Measurements from ENCODE around the gene UMPS. TPM values are rescaled to one million over a fixed set of nuclear protein-coding genes. Genes with fewer than 3 reads are reported as not detected.

UMPS gene
- polyA plus RNA-seq, 4 donors: 40.1 to 51.6 (median 44.7) TPM

- DNase-seq (ENCODE audit: low read depth in 4 of 4, low spot score in 3 of 4): no peak
Measured at GRCh38 chr3:124793054-124793739, 62.9 kb downstream of the UMPS start.

DNA sequence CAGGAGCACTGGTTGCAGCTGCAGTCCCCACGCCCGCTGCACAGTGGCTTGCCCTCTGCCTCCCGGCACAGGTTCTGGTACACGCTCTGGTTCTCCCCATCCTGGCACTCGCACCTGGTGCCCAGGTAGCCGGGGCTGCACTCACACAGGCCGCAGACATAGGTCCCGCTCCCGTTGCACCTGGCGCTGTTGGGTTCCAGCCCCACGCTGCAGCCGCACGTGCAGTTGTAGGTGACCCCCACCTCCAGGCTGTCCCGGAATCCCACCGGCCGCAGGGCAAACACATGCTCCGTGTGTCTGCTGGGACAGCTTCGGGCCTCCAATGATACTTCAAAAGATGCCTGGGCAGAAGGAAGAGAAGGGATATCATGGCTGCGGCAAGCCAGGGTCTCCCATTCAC, 66.2 kb downstream of the UMPS start:
- DNase-seq (ENCODE audit: low read depth in 4 of 4, low spot score in 3 of 4): no peak

DNA sequence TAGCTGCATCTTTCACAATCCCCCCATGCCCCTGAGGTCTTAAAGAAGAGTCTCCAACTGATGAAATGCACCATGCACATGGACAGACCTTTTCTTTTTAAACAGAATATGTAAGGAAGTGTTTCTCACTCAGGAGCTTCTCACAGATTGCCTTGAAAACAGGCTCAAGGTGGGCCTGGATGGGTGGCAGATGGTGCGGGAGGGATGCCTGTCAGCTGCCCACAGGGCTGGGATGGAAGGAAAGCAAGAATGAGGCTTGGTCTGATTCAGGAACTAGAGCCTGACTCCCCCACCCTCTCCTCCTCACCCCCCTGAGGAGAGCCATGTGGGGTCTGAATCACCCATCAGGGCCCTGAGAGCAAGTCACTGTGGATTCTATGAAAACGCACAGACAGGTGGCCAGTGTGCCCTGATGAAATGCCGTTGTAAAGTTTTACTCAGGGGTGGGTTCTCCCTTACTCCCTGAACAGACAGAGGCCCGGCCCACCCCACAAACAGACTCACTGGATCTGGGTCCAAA, 67.2 kb downstream of the UMPS start:
- DNase-seq (ENCODE audit: low read depth in 4 of 4, low spot score in 3 of 4): no peak

Other genes with a start within 250 kb of the UMPS start
- gene ITGB5, start 156.9 kb downstream of the UMPS start, polyA plus RNA-seq (ENCODE audit: insufficient read length in 4 of 4): 100 to 1,000 TPM in 3 of 4 donors, 10 to 100 TPM in 1; 98.4 to 106 (median 105) TPM
- gene MUC13, start 204.3 kb downstream of the UMPS start, polyA plus RNA-seq (ENCODE audit: insufficient read length in 4 of 4): under 1 TPM in 1 of 4 donors, not detected in 3; 0.03 TPM

Data from right renal pelvis (tissue), 4 donors.